Naive thymus-derived CD4-positive, alpha-beta T cell (primary cell): ENCODE results near the gene SHANK1. TPM values are rescaled to one million over a fixed set of nuclear protein-coding genes. Genes with fewer than 3 reads are reported as not detected.

ENCODE experiments used
- ATAC-seq: fragments of 150-1000 bp; cut with Tn5 transposase; 2 replicates; pipeline ENCODE4 v1.10.0; 2021; ENCODE audit warnings: mild to moderate bottlenecking, moderate library complexity
- CTCF ChIA-PET: fragments of 350-600 bp; sonication (Branson Sonifier 250); formaldehyde crosslinking; loops from one replicate; lab custom pipeline; 2021; ENCODE audit warnings: antibody characterized with exemption; lab: Charles Lee
- POLR2A ChIA-PET: fragments of 350-600 bp; sonication (Branson Sonifier 250); formaldehyde crosslinking; loops from one replicate; lab custom pipeline; 2021; ENCODE audit warnings: antibody characterized with exemption, inconsistent platforms; lab: Charles Lee
- DNase-seq, 9 donors: peaks; one replicate each; pipeline versions ENCODE4 v3.0.0 to v3.0.0-alpha.2; 2020 to 2022; ENCODE audit warnings: mixed read lengths in 1 of 9
- H3K27ac ChIP-seq: one replicate; pipeline ENCODE4 v1.7.0; 2013; ENCODE audit warnings: mild to moderate bottlenecking, low read depth, low read length, moderate library complexity
- H3K27me3 ChIP-seq, 2 donors: one replicate each; pipeline ENCODE4 v1.7.0; 2013; ENCODE audit warnings: low read length in 2 of 2, mild to moderate bottlenecking in 2 of 2, moderate library complexity in 2 of 2; ENCODE audit not compliant: control insufficient read depth in 2 of 2, insufficient read depth in 2 of 2
- H3K36me3 ChIP-seq, 3 experiments: 1 replicate in 2 of 3; 2 replicates in 1 of 3; pipeline ENCODE4 v1.7.0; 2013; ENCODE audit warnings: low read length in 3 of 3, mild to moderate bottlenecking in 3 of 3, moderate library complexity in 1 of 3; ENCODE audit not compliant: insufficient read depth in 3 of 3, control insufficient read depth in 2 of 3
- H3K4me1 ChIP-seq, 2 donors: one replicate each; pipeline ENCODE4 v1.7.0; 2013; ENCODE audit warnings: low read length in 2 of 2, mild to moderate bottlenecking in 2 of 2, moderate library complexity in 1 of 2; ENCODE audit not compliant: control insufficient read depth in 2 of 2, insufficient read depth in 2 of 2
- H3K4me3 ChIP-seq: 2 replicates; pipeline ENCODE4 v1.7.0; 2013; ENCODE audit warnings: mild to moderate bottlenecking, low read length
- H3K9me3 ChIP-seq, 3 experiments: 1 replicate in 2 of 3; 2 replicates in 1 of 3; pipeline ENCODE4 v1.7.0; 2013; ENCODE audit warnings: low read length in 3 of 3; ENCODE audit not compliant: control insufficient read depth in 2 of 3
- H3K27ac Mint-ChIP-seq, 9 donors: one replicate each; pipeline ENCODE4 v1.8.0; 2020 to 2022; ENCODE audit warnings: mixed read lengths in 9 of 9, mild to moderate bottlenecking in 8 of 9, moderate library complexity in 5 of 9, inconsistent platforms in 2 of 9
- H3K27me3 Mint-ChIP-seq, 5 donors: one replicate each; pipeline ENCODE4 v1.8.0; 2021 to 2022; ENCODE audit warnings: mixed read lengths in 5 of 5, mild to moderate bottlenecking in 1 of 5
- H3K36me3 Mint-ChIP-seq, 5 donors: one replicate each; pipeline ENCODE4 v1.8.0; 2020 to 2022; ENCODE audit warnings: mixed read lengths in 5 of 5, mild to moderate bottlenecking in 3 of 5, inconsistent platforms in 1 of 5
- H3K4me1 Mint-ChIP-seq, 7 donors: one replicate each; pipeline ENCODE4 v1.8.0; 2020 to 2022; ENCODE audit warnings: mixed read lengths in 7 of 7, mild to moderate bottlenecking in 3 of 7, inconsistent platforms in 1 of 7
- H3K4me3 Mint-ChIP-seq, 10 donors: one replicate each; pipeline ENCODE4 v1.8.0; 2020 to 2022; ENCODE audit warnings: mild to moderate bottlenecking in 10 of 10, mixed read lengths in 10 of 10, moderate library complexity in 6 of 10, inconsistent platforms in 2 of 10
- H3K9me3 Mint-ChIP-seq, 11 donors: one replicate each; pipeline ENCODE4 v1.8.0; 2020 to 2022; ENCODE audit warnings: mixed read lengths in 11 of 11, mild to moderate bottlenecking in 4 of 11, inconsistent platforms in 1 of 11, moderate library complexity in 1 of 11
- intact Hi-C, 2 donors: fragments of 100-400 bp; cut with micrococcal nuclease; formaldehyde crosslinking; loops; one replicate each; pipeline ENCODE4 v1.15.1; 2023
- polyA plus RNA-seq, 2 donors: library from polyadenylated mRNA; unstranded; fragments of 300-500 nt; fragmentation: Illumina TruSeq; gene quantifications; one replicate each; pipeline ENCODE4 v1.2.3, GENCODE V29; 2021
- total RNA-seq, 6 experiments: library from RNA in 5 of 6; stranded (reverse) in 5 of 6; gene quantifications; 1 replicate in 5 of 6; 2 replicates in 1 of 6; pipeline ENCODE4 v1.2.3 and lab custom pipeline; 2021 to 2026

Gene SHANK1
- total and polyA plus RNA-seq, 7 experiments from 2014 or later: 0.64 to 0.69 TPM; not detected in 5

DNA sequence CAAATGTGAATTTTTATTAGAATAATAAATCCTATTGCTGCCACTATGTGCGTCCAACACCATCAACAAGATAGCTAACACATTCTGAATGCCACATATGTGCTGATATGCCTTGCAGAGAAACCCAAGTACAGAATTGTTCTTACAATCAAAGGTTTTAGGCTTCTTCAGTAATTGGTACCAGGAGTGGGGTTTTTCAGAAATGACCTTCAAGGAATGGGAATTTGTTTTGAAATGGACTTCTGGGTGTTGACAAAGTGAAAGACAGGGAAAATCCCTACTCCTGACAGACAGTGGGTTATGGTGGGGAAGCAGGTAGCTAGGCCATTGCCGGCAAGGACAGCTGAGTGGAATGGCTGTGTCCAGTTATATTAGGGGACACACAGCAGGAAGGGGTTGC is 85.6 kb downstream of the SHANK1 start:
- peaks cover 0 to 23% (median 0%) of the 10 kb centered on the region in 3 experiments for H3K9me3 ChIP-seq
- Mint-ChIP-seq H3K4me1 (peaks cover 0 to 8% (median 6%) of the 10 kb centered on the region in 7 donors), H3K27me3 (peaks cover 26 to 60% (median 37%) of the 10 kb centered on the region in 5 donors), H3K9me3 (peaks cover 4 to 52% (median 34%) of the 10 kb centered on the region in 11 donors), H3K4me3 (no peak overlapping the region), H3K27ac (no peak overlapping the region), H3K36me3 (peaks cover 0 to 18% (median 0%) of the 10 kb centered on the region in 5 donors)
- H3K4me1 ChIP-seq: no peaks in the 10 kb centered on the region
- no peak overlapping the region for H3K27ac ChIP-seq
- ChIA-PET POLR2A (no interaction called here), CTCF (no interaction called here)
- H3K27me3 ChIP-seq: no peaks in the 10 kb centered on the region
- H3K36me3 ChIP-seq: no peaks in the 10 kb centered on the region
- intact Hi-C loops: no loop called here
- no peak overlapping the region for H3K4me3 ChIP-seq
- DNase-seq: no peak
- no peak for ATAC-seq

DNA sequence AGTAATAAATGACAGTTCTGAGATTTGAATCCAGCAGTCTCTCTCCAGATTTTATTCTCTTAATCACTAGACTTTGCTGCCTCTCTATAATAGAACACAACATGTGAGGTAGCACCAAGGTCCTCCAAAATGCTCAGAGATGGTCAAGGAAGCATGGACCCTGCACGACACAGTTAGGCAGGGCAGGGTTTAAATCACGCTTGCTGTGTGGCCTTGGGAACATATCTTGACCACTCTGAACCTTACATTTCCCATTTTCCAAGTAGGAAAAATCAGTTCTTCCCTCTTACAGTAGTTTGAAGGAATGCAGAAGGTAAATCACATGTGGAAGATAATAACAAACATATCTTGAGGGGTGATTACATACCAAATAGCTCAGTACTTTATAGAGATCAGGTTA is 86.2 kb downstream of the SHANK1 start:
- peaks cover 0 to 18% (median 0%) of the 10 kb centered on the region in 5 donors for H3K36me3 Mint-ChIP-seq
- peaks cover 0 to 2% (median 2%) of the 10 kb centered on the region in 7 donors for H3K4me1 Mint-ChIP-seq
- H3K9me3 ChIP-seq: peaks cover 0 to 23% (median 0%) of the 10 kb centered on the region in 3 experiments
- no peaks in the 10 kb centered on the region for H3K36me3 ChIP-seq
- DNase-seq (no peak), ATAC-seq (no peak)
- no peaks in the 10 kb centered on the region for H3K27me3 ChIP-seq
- no peak overlapping the region for H3K4me3 ChIP-seq
- peaks cover 20 to 54% (median 32%) of the 10 kb centered on the region in 5 donors for H3K27me3 Mint-ChIP-seq
- H3K9me3 Mint-ChIP-seq: peaks cover 4 to 50% (median 34%) of the 10 kb centered on the region in 11 donors
- no peak overlapping the region for H3K27ac ChIP-seq
- ChIA-PET POLR2A (no interaction called here), CTCF (no interaction called here)
- intact Hi-C loops: no loop called here
- no peak overlapping the region for H3K4me3 Mint-ChIP-seq
- H3K27ac Mint-ChIP-seq: no peak overlapping the region
- no peaks in the 10 kb centered on the region for H3K4me1 ChIP-seq

DNA sequence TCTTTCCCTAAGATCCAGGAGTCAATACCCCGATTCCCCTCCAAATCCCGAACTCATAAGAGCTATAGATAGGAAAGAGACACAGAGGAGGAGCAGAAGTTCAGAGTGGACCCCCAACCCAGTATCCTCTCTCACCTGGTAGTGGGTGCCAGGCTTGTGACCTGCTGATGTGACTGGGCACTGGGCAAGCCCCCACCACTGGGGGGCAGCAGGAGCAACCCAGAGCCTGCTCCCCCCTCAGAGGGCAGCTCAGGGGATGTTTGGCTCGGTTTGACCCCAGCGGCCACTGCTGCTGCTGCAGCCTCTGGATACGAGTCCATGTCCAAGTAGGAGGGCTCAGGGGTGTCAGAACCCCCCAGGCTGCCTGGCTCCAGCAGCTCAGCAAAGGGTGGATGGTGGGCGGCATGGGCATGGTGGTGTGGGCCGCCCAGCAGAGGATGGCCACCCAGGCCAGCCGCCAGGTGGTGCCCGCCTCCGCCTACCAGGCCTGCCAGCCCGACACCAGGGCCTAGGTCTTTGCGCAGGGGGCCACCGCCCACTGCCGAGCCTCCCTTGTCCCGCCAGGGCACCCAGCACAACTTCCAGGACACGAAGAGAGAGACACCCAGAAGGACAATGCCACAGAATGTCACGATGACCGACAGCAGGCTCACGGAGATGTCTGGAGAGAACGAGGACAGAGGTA is 87.3 kb downstream of the SHANK1 start:
- POLR2A ChIA-PET: no interaction called here
- H3K9me3 Mint-ChIP-seq: peaks cover 4 to 50% (median 32%) of the 10 kb centered on the region in 11 donors
- no peaks in the 10 kb centered on the region for H3K27me3 ChIP-seq
- no peak overlapping the region for H3K27ac Mint-ChIP-seq
- peaks cover 0 to 18% (median 0%) of the 10 kb centered on the region in 5 donors for H3K36me3 Mint-ChIP-seq
- no peaks in the 10 kb centered on the region for H3K36me3 ChIP-seq
- DNase-seq (no peak), ATAC-seq (no peak)
- H3K4me1 Mint-ChIP-seq: peaks cover 0 to 2% (median 0%) of the 10 kb centered on the region in 7 donors
- H3K9me3 ChIP-seq: peaks cover 0 to 23% (median 0%) of the 10 kb centered on the region in 3 experiments
- no peak overlapping the region for H3K4me3 Mint-ChIP-seq
- H3K4me3 ChIP-seq: no peak overlapping the region
- intact Hi-C loops: no loop called here
- H3K27me3 Mint-ChIP-seq: peaks cover 10 to 46% (median 25%) of the 10 kb centered on the region in 5 donors
- H3K4me1 ChIP-seq: no peaks in the 10 kb centered on the region
- CTCF ChIA-PET: no interaction called here
- H3K27ac ChIP-seq: no peak overlapping the region

DNA sequence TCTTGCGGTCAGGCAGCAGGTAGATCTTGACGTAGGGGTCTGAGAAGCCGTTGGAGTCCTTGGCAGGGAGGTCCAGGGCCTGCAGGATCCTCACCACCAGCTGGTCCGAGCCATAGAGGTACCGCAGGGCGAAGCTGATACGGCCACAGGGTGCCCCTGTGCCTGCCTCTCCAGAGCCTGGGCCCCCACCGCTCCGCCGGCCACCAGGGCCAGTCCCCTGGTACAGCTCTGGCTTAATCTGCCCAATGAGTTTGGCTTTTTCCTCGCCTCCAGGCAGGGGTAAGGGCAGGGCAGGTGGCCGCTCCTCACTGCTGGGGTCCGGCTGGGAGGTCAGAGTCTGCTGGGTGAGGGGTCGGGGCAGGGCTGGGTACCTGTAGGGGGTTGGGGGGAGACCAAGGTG is 89.8 kb downstream of the SHANK1 start:
- Mint-ChIP-seq H3K4me1 (peaks cover 0 to 2% (median 0%) of the 10 kb centered on the region in 7 donors), H3K36me3 (peaks cover 0 to 9% (median 0%) of the 10 kb centered on the region in 5 donors), H3K9me3 (peaks cover 4 to 29% (median 15%) of the 10 kb centered on the region in 11 donors), H3K4me3 (no peak overlapping the region), H3K27ac (no peak overlapping the region), H3K27me3 (peaks cover 0 to 40% (median 24%) of the 10 kb centered on the region in 5 donors)
- POLR2A ChIA-PET: no interaction called here
- H3K9me3 ChIP-seq: peaks cover 0 to 17% (median 0%) of the 10 kb centered on the region in 3 experiments
- CTCF ChIA-PET: no interaction called here
- H3K4me3 ChIP-seq: no peak overlapping the region
- ATAC-seq (no peak), DNase-seq (no peak)
- no peaks in the 10 kb centered on the region for H3K27me3 ChIP-seq
- no peak overlapping the region for H3K27ac ChIP-seq
- H3K4me1 ChIP-seq: no peaks in the 10 kb centered on the region
- no peaks in the 10 kb centered on the region for H3K36me3 ChIP-seq
- intact Hi-C loops: no loop called here

DNA sequence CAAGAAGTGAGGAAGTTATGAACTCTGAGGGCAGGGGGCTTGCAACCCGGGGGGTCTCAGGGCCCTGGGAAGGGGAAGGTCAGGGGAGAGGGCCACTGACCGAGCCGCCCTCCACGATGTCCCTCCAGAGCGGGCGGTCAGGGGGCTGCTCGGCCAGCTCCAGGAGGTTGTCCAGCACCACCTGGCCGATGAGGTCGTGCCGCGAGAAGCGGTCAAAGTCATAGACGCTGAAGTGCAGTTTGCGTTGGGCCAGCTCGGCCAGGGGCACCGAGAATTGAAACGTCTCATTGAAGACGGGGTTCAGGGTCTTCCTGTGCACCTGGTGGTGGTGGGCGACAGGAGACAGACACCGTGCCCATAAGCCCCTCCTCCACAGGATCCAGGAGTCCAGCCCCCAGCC is 90.4 kb downstream of the SHANK1 start:
- Histone ChIP-seq H3K36me3 (no peaks in the 10 kb centered on the region), H3K27ac (no peak overlapping the region), H3K4me1 (no peaks in the 10 kb centered on the region), H3K9me3 (peaks cover 0 to 12% (median 0%) of the 10 kb centered on the region in 3 experiments), H3K27me3 (no peaks in the 10 kb centered on the region), H3K4me3 (no peak overlapping the region)
- H3K9me3 Mint-ChIP-seq: peaks cover 4 to 23% (median 11%) of the 10 kb centered on the region in 11 donors
- H3K4me1 Mint-ChIP-seq: peaks cover 0 to 2% (median 0%) of the 10 kb centered on the region in 7 donors
- H3K27me3 Mint-ChIP-seq: peaks cover 0 to 40% (median 24%) of the 10 kb centered on the region in 5 donors
- POLR2A ChIA-PET: no interaction called here
- no peak overlapping the region for H3K27ac Mint-ChIP-seq
- H3K4me3 Mint-ChIP-seq: no peak overlapping the region
- ATAC-seq (no peak), DNase-seq (no peak)
- CTCF ChIA-PET: no interaction called here
- H3K36me3 Mint-ChIP-seq: peaks cover 0 to 8% (median 0%) of the 10 kb centered on the region in 5 donors
- intact Hi-C loops: no loop called here

DNA sequence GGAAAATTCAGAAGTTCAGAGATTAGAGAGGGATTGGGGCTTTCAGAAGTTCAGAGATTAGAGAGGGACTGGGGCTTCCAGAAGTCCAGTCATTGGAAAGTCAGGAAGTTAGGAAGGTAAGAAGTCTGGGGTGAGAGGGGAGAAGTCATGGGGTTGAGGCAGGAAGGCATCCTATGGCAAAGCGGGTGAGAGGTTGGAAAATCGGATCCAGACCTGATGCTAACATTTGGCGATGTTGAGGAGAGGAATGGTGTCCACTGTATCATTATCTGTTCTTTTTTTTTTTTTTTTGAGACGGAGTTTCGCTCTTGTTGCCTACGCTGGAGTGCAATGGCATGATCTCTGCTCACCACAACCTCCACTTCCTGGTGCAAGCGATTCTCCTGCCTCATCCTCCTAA is 91.1 kb downstream of the SHANK1 start:
- intact Hi-C loops: no loop called here
- no peaks in the 10 kb centered on the region for H3K36me3 ChIP-seq
- Mint-ChIP-seq H3K4me3 (no peak overlapping the region), H3K4me1 (peaks cover 0 to 2% (median 0%) of the 10 kb centered on the region in 7 donors), H3K9me3 (peaks cover 3 to 17% (median 6%) of the 10 kb centered on the region in 11 donors), H3K27me3 (peaks cover 0 to 39% (median 24%) of the 10 kb centered on the region in 5 donors), H3K36me3 (peaks cover 0 to 5% (median 0%) of the 10 kb centered on the region in 5 donors), H3K27ac (no peak overlapping the region)
- ATAC-seq (no peak), DNase-seq (no peak)
- H3K27ac ChIP-seq: no peak overlapping the region
- H3K9me3 ChIP-seq: peaks cover 0 to 5% (median 0%) of the 10 kb centered on the region in 3 experiments
- POLR2A ChIA-PET: no interaction called here
- H3K27me3 ChIP-seq: no peaks in the 10 kb centered on the region
- H3K4me1 ChIP-seq: no peaks in the 10 kb centered on the region
- CTCF ChIA-PET: no interaction called here
- no peak overlapping the region for H3K4me3 ChIP-seq
